Central memory CD8-positive, alpha-beta T cell (primary cell): ENCODE results near the gene CDC42BPA.

ENCODE experiments used
- ATAC-seq: fragments of 150-1000 bp; cut with Tn5 transposase; replicated peaks from 2 replicates; pipeline ENCODE4 v1.10.0; 2022; ENCODE audit warnings: mild to moderate bottlenecking, moderate FRiP score, moderate number of reproducible peaks; ENCODE audit not compliant: poor library complexity, severe bottlenecking; ENCODE audit errors: extremely low read depth
- DNase-seq, 2 donors: peaks; one replicate each; pipeline ENCODE4 v3.0.0; 2021; ENCODE audit warnings: low spot score in 2 of 2
- H3K27ac Mint-ChIP-seq: one replicate; pipeline ENCODE4 v1.8.0; 2022; ENCODE audit warnings: low read depth, mild to moderate bottlenecking, moderate library complexity, mixed read lengths
- H3K27me3 Mint-ChIP-seq: one replicate; pipeline ENCODE4 v1.8.0; 2022; ENCODE audit warnings: mixed read lengths
- H3K36me3 Mint-ChIP-seq: one replicate; pipeline ENCODE4 v1.8.0; 2022; ENCODE audit warnings: mild to moderate bottlenecking, moderate library complexity, mixed read lengths; ENCODE audit not compliant: insufficient read depth
- H3K4me1 Mint-ChIP-seq: one replicate; pipeline ENCODE4 v1.8.0; 2022; ENCODE audit warnings: mixed read lengths
- H3K4me3 Mint-ChIP-seq: one replicate; pipeline ENCODE4 v1.8.0; 2022; ENCODE audit warnings: mild to moderate bottlenecking, moderate library complexity, mixed read lengths
- H3K9me3 Mint-ChIP-seq: one replicate; pipeline ENCODE4 v1.8.0; 2022; ENCODE audit warnings: mixed read lengths

Gene CDC42BPA

DNA sequence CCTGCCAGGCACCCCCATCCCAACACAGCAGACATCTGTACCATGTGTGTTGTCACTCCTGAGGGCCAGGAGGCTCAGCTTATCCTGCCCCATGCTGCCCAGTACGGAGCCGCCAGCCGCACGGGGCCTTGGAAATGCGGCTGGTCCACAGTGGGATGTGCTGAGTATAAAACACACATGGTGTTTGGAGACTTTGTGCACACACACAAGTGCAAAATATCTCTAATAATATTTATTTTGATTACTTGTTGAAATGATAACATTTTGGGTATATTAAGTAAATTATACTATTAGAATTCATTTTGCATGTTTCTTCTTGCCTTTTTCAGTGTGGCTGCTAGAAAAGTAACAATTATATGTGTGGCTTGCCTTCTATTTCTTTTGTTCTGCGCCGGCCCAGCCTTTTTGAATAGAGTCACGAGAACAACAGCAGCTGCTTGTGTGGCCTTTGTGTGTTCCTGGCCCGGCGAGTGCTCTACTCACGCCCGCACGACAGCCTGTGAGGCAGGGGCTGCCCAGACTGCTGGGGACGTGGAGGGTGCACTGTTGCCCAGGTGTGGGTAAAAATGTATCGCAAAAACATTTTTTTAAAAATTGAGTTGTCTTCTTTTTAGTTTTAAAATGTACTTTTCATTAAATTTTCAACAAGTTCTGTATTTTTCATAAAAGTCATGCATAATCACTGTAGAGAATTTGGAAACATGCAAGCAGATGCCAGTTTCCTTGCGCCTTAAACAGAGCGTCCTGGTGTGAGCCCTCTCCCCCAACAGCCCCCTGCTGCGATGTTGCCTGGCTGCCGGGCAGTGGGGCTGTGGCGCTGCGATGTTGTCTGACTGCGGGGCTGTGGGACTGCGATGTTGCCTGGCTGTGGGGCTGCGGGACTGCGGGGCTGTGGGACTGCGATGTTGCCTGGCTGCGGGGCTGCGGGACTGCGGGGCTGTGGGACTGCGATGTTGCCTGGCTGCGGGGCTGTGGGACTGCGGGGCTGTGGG lies 342.7 kb downstream of the CDC42BPA start:
- H3K36me3 Mint-ChIP-seq, result peaks cover 7% of the 10 kb centered on the region
- no peak for DNase-seq

GRCh38 chr1:226974544-226975258 lies 343.6 kb downstream of the CDC42BPA start:
- Mint-ChIP-seq H3K36me3 (peaks cover 7% of the 10 kb centered on the region), H3K9me3 (peaks cover 7% of the 10 kb centered on the region), H3K27me3 (no peaks in the 10 kb centered on the region), H3K4me1 (peaks cover 6% of the 10 kb centered on the region), H3K4me3 (no peak overlapping the region), H3K27ac (peak overlapping the region; percentile 83)
- ATAC-seq (no peak), DNase-seq (no peak)

More for the DNA sequence above, 342.7 kb downstream of the CDC42BPA start:
- no peak overlapping the region for H3K4me3 Mint-ChIP-seq
- peaks cover 6% of the 10 kb centered on the region for H3K4me1 Mint-ChIP-seq
- peaks cover 7% of the 10 kb centered on the region for H3K9me3 Mint-ChIP-seq
- no peak overlapping the region for H3K27ac Mint-ChIP-seq
- ATAC-seq, result no peak
- no peaks in the 10 kb centered on the region for H3K27me3 Mint-ChIP-seq

DNA sequence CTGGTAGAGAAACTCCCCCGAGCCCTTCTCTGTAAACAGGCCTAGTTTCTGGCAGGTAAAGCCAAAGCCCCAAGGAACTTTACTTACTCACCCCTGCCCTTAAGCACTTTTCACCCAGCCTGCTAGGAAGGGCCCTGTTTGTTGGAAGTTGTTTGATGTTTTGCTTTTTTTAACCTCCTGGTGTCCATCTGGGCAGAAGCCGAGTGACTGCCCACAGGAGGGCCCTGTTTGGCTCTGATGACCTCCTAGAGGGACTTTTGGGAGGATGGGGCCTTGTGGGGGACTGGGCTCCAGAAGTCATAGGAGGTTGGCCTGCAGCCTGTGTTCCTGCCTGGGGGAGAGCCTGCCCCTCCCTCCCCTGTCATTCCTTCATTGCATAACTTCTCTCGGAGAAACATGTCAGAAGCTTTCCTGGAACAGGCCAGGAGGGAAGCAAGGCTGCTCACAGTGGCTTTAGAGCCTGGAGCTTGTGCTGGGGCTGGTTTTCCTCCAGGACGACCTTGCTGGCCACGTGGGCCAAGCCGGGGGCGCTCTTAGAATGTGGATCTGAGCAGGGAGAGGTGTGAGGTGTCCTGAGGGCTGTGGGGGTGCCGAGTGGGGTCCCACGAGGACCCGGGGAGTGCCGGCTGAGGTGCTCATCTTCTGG lies 344.3 kb downstream of the CDC42BPA start:
- DNase-seq (no peak), ATAC-seq (no peak)
- peaks cover 9% of the 10 kb centered on the region for H3K36me3 Mint-ChIP-seq
- H3K27ac Mint-ChIP-seq, result peak overlapping the region; percentile 83
- peaks cover 7% of the 10 kb centered on the region for H3K9me3 Mint-ChIP-seq
- H3K4me1 Mint-ChIP-seq, result peaks cover 6% of the 10 kb centered on the region
- no peaks in the 10 kb centered on the region for H3K27me3 Mint-ChIP-seq
- H3K4me3 Mint-ChIP-seq, result no peak overlapping the region

DNA sequence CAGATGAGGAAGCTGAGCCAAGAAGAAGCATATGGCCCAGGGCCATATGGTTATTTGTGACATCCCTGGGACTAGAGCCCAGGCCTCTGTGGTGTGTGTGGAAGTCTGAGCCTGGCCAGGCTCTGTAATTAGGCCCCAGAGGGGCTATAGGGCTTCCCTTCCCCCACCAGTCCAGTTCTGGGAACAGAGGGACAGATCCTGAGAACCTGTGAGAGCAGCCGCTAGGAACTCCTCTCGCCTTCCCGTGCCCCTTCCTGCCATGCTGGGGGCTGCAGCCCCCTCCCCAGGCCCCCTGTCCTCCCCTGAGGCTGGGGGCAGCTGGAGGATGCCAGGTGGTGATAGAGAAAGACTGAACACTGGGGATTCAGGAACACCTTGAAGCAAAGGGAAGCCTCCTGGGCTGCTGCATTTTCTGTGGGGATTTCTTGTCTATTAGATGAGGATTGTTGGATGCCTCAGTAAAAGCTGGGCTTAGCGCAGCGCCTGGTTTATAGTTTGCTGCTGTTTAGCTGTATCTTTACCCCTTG lies 344.9 kb downstream of the CDC42BPA start:
- Mint-ChIP-seq H3K9me3 (peaks cover 7% of the 10 kb centered on the region), H3K4me3 (no peak overlapping the region), H3K27me3 (no peaks in the 10 kb centered on the region), H3K36me3 (peaks cover 9% of the 10 kb centered on the region), H3K27ac (no peak overlapping the region), H3K4me1 (peaks cover 6% of the 10 kb centered on the region)
- no peak for DNase-seq
- ATAC-seq, result no peak

DNA sequence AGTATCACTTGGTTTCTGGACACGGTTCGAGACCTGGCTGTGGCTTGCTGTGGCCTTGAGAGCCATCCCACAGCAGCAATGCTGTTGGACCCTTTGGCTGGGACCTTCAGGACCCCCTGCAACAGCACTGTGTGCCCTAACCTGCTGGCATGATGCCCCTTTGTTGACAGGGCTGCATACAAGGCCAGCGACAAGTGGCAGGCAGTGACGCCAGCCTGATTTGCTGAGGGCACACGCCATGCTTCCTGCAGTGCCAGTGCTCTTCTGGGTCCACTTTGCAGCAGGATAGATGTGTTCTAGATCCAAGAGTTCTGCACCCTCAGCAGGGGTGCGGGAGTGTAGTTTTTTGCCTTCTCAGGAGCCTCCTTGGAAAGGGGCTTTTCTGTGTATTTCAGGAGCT lies 345.4 kb downstream of the CDC42BPA start:
- no peak for ATAC-seq
- peaks cover 6% of the 10 kb centered on the region for H3K4me1 Mint-ChIP-seq
- no peaks in the 10 kb centered on the region for H3K27me3 Mint-ChIP-seq
- H3K4me3 Mint-ChIP-seq, result no peak overlapping the region
- peaks cover 9% of the 10 kb centered on the region for H3K36me3 Mint-ChIP-seq
- DNase-seq, result no peak
- no peak overlapping the region for H3K27ac Mint-ChIP-seq
- H3K9me3 Mint-ChIP-seq, result peaks cover 7% of the 10 kb centered on the region

GRCh38 chr1:226971765-226972164 lies 346.5 kb downstream of the CDC42BPA start:
- Mint-ChIP-seq H3K27ac (no peak overlapping the region), H3K4me1 (peaks cover 10% of the 10 kb centered on the region), H3K27me3 (no peaks in the 10 kb centered on the region), H3K36me3 (peaks cover 9% of the 10 kb centered on the region), H3K4me3 (no peak overlapping the region), H3K9me3 (peaks cover 7% of the 10 kb centered on the region)
- DNase-seq (no peak), ATAC-seq (no peak)

DNA sequence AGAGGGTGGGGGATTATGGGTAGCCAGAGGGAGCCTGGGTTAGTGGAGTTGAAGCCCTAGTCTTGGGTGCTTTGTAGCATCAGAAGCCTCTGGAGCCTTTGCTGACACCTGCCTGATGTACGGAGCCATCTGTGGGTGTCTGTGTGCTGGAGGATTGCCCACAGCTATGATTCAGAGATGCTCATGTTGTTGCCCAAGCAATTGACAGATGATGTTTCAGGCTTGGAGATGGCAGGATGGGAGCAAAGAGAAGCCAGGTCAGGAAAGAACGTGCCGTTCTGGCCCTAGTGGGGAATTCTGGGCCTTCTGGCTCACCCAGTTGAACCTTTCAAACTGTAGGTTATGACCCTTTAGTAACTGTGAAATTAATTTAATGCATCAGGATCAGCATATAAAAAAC lies 350.6 kb downstream of the CDC42BPA start:
- H3K4me3 Mint-ChIP-seq, result no peak overlapping the region
- H3K9me3 Mint-ChIP-seq, result peaks cover 7% of the 10 kb centered on the region
- H3K27me3 Mint-ChIP-seq, result no peaks in the 10 kb centered on the region
- H3K4me1 Mint-ChIP-seq, result peaks cover 14% of the 10 kb centered on the region
- peaks cover 12% of the 10 kb centered on the region for H3K36me3 Mint-ChIP-seq
- DNase-seq (no peak), ATAC-seq (no peak)
- no peak overlapping the region for H3K27ac Mint-ChIP-seq

GRCh38 chr1:226966683-226967082 lies 351.6 kb downstream of the CDC42BPA start:
- peaks cover 3% of the 10 kb centered on the region for H3K9me3 Mint-ChIP-seq
- DNase-seq (no peak), ATAC-seq (no peak)
- no peak overlapping the region for H3K27ac Mint-ChIP-seq
- H3K4me3 Mint-ChIP-seq, result no peak overlapping the region
- H3K36me3 Mint-ChIP-seq, result peaks cover 13% of the 10 kb centered on the region
- H3K4me1 Mint-ChIP-seq, result peaks cover 9% of the 10 kb centered on the region
- no peaks in the 10 kb centered on the region for H3K27me3 Mint-ChIP-seq

GRCh38 chr1:226965581-226966440 lies 352.5 kb downstream of the CDC42BPA start:
- Mint-ChIP-seq H3K27ac (no peak overlapping the region), H3K4me3 (no peak overlapping the region), H3K9me3 (no peaks in the 10 kb centered on the region), H3K27me3 (no peaks in the 10 kb centered on the region), H3K36me3 (peaks cover 13% of the 10 kb centered on the region), H3K4me1 (peaks cover 8% of the 10 kb centered on the region)
- ATAC-seq (no peak), DNase-seq (no peak)

- H3K27ac Mint-ChIP-seq, result no peak overlapping the region
- peaks cover 13% of the 10 kb centered on the region for H3K36me3 Mint-ChIP-seq
- no peak for ATAC-seq
- DNase-seq, result no peak
- H3K4me1 Mint-ChIP-seq, result peaks cover 8% of the 10 kb centered on the region
- no peak overlapping the region for H3K4me3 Mint-ChIP-seq
- H3K27me3 Mint-ChIP-seq, result no peaks in the 10 kb centered on the region
- no peaks in the 10 kb centered on the region for H3K9me3 Mint-ChIP-seq
These were observed 353.4 kb downstream of the CDC42BPA start for GRCh38 chr1:226964611-226965486.

DNA sequence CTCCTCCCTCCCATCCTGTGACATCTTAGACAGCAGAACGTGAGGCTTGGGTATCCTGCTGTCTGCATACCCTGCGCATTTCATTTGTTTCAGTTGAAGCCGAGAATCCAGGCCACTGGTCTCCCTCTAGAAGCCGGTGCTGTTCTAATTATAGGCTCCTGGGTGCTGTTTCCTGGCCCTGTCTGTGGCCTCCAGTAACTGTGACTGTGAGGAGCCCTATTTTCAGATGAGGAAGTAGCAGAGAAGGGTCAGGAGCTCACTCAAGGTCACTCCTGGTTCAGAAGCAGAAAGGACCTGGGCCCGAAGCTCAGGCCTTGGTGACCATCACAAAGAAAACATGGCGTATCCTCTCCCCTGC lies 354.2 kb downstream of the CDC42BPA start:
- H3K9me3 Mint-ChIP-seq, result no peaks in the 10 kb centered on the region
- peaks cover 16% of the 10 kb centered on the region for H3K4me1 Mint-ChIP-seq
- ATAC-seq (no peak), DNase-seq (no peak)
- H3K4me3 Mint-ChIP-seq, result no peak overlapping the region
- peaks cover 12% of the 10 kb centered on the region for H3K36me3 Mint-ChIP-seq
- no peak overlapping the region for H3K27ac Mint-ChIP-seq
- H3K27me3 Mint-ChIP-seq, result no peaks in the 10 kb centered on the region
